Measurements from ENCODE around the gene NOL6. TPM values are rescaled to one million over a fixed set of nuclear protein-coding genes. Genes with fewer than 3 reads are reported as not detected.
A peak's percentile ranks its signal among the peaks of the same experiment; 100 is the strongest.
"Not testable (repeated sequence)": the region's sequence is repeated elsewhere in the genome, so short reads cannot be mapped to it uniquely, and the experiment has no call there.

NOL6 gene
- total and polyA plus RNA-seq, 2 of the 8 experiments (the other 6 are each of a cell fraction or from before 2014, with no cell fraction given) = 44.0 to 55.0 TPM

DNA sequence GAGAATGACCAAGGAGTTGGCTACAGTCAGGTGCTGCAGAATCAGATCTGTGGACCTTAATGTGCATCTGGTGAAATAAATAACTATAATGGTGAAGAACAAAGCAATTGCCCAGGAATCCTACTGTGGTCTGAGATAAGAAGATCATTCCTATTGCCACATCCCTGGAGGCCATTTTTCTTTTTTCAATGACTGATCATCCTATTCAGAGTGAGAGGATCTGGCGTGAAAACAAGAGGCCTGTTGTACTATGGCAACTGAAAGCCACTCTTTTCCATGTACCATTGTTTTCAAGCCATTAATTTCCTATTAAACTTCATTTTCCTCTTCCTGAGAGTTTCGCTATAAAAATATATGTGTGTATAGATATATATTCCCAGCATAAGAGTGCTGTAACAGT is 38.8 kb upstream of the NOL6 start:
- H3K79me2 ChIP-seq (ENCODE audit: control insufficient read depth in 1 of 2, insufficient read depth in 2 of 2, low read length in 2 of 2); H3K9me3 ChIP-seq (ENCODE audit: insufficient read depth in 2 of 2, low read depth in 1 of 2, low read length in 1 of 2); H3K27me3 ChIP-seq (replicated peaks in 1 of 4; ENCODE audit: control insufficient read depth in 3 of 4, extremely low read depth in 1 of 4, insufficient read depth in 3 of 4, low read length in 3 of 4); H3K36me3 ChIP-seq (ENCODE audit: control insufficient read depth in 2 of 4, insufficient read depth in 4 of 4, low read length in 3 of 4); CTCF ChIA-PET (ENCODE audit: partially characterized antibody); H3K4me2 ChIP-seq (ENCODE audit: insufficient read depth in 1 of 2, low read depth in 2 of 2, low read length in 2 of 2); H2BK5ac ChIP-seq (ENCODE audit: low read depth, low read length); H4K20me1 ChIP-seq (replicated peaks in 1 of 2; ENCODE audit: control insufficient read depth in 1 of 2, insufficient read depth in 2 of 2, low read length in 2 of 2); H2BK12ac ChIP-seq (ENCODE audit: low read depth, low read length); H4K5ac ChIP-seq (ENCODE audit: insufficient read length, low read depth, low read length); H2BK15ac ChIP-seq (ENCODE audit: low read length); DNase-seq (ENCODE audit: low read depth in 1 of 2, low spot score in 2 of 2); POLR2A ChIA-PET (ENCODE audit: partially characterized antibody); H2BK120ac ChIP-seq (replicated peaks; ENCODE audit: low read depth, low read length); H3K23me2 ChIP-seq (ENCODE audit: low read depth, low read length); H3K18ac ChIP-seq (ENCODE audit: extremely low read depth, low read length); H3K23ac ChIP-seq (ENCODE audit: insufficient read length); H3K4me3 ChIP-seq (ENCODE audit: extremely low read depth in 1 of 4, insufficient read depth in 2 of 4, low read depth in 3 of 4, low read length in 4 of 4); H3K14ac ChIP-seq (ENCODE audit: insufficient read length); H4K8ac ChIP-seq (ENCODE audit: extremely low read depth, insufficient read depth, low read length); H2AK5ac ChIP-seq (ENCODE audit: low read depth, low read length); H4K91ac ChIP-seq (replicated peaks; ENCODE audit: insufficient read length, low read length); H2AFZ ChIP-seq (ENCODE audit: low read length); H2BK20ac ChIP-seq (ENCODE audit: low read length); FAIRE-seq; H3K9ac ChIP-seq (replicated peaks in 1 of 4; ENCODE audit: extremely low read depth in 1 of 4, low read depth in 3 of 4, low read length in 3 of 4); H3K79me1 ChIP-seq (ENCODE audit: low read depth, low read length); H3K56ac ChIP-seq (replicated peaks; ENCODE audit: insufficient read length, low read depth, low read length); H3K4me1 ChIP-seq (replicated peaks in 1 of 4; ENCODE audit: control insufficient read depth in 3 of 4, insufficient read depth in 4 of 4, low read length in 3 of 4); H3K4ac ChIP-seq (replicated peaks; ENCODE audit: insufficient read length, low read depth, low read length); H3K27ac ChIP-seq (ENCODE audit: low read depth, low read length): not testable (repeated sequence)
- 89% methylated on average over 2 of the region's 2 CpGs; no CpG with 5 or more reads in 1 of the 2 experiments for WGBS, 2 experiments (ENCODE audit: extremely low coverage in 1 of 2, insufficient coverage in 1 of 2, insufficient read length in 1 of 2, insufficient replicate concordance in 2 of 2, low coverage in 1 of 2, low lambda C conversion rate in 2 of 2, missing lambda C conversion rate in 1 of 2)

DNA sequence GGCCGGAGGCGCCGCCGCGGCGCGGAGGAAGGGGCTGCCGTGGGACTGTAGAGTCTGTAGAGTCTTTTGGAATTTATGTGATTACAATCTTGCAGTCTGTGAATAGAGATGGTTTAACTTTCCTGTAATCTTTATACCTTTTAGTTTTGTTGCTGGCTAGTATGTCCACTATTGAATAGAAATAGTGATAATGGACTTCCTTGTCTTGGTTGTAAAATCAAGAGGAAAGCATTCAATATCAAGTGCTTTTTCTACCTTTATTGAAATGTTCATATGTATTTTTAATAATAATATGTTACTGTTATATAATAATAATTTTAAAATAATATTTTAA is 37.4 kb upstream of the NOL6 start:
- Histone ChIP-seq H2AFZ (ENCODE audit: low read length) (peak overlapping the region; percentile 82), H3K18ac (ENCODE audit: extremely low read depth, low read length) (peak overlapping the region; percentile 87; the same call in 1 of the 2 replicates), H3K9ac (replicated peaks in 1 of 4; ENCODE audit: extremely low read depth in 1 of 4, low read depth in 3 of 4, low read length in 3 of 4) (peak overlapping the region in 3 of 4 experiments; percentile 44 to 85 (median 77); a peak in 5 of 7 replicates), H3K4me3 (ENCODE audit: extremely low read depth in 1 of 4, insufficient read depth in 2 of 4, low read depth in 3 of 4, low read length in 4 of 4) (peak overlapping the region; percentile 59 to 79 (median 67)), H3K4me2 (ENCODE audit: insufficient read depth in 1 of 2, low read depth in 2 of 2, low read length in 2 of 2) (peak overlapping the region; percentile 60 to 77)
- FAIRE-seq; H3K79me2 ChIP-seq (ENCODE audit: control insufficient read depth in 1 of 2, insufficient read depth in 2 of 2, low read length in 2 of 2); H4K91ac ChIP-seq (replicated peaks; ENCODE audit: insufficient read length, low read length); H3K4me1 ChIP-seq (replicated peaks in 1 of 4; ENCODE audit: control insufficient read depth in 3 of 4, insufficient read depth in 4 of 4, low read length in 3 of 4); H4K8ac ChIP-seq (ENCODE audit: extremely low read depth, insufficient read depth, low read length); H3K14ac ChIP-seq (ENCODE audit: insufficient read length); H2BK20ac ChIP-seq (ENCODE audit: low read length); H2BK120ac ChIP-seq (replicated peaks; ENCODE audit: low read depth, low read length); H3K79me1 ChIP-seq (ENCODE audit: low read depth, low read length); H3K56ac ChIP-seq (replicated peaks; ENCODE audit: insufficient read length, low read depth, low read length); H3K23me2 ChIP-seq (ENCODE audit: low read depth, low read length); DNase-seq (ENCODE audit: low read depth in 1 of 2, low spot score in 2 of 2); H4K5ac ChIP-seq (ENCODE audit: insufficient read length, low read depth, low read length); H3K4ac ChIP-seq (replicated peaks; ENCODE audit: insufficient read length, low read depth, low read length); H2BK12ac ChIP-seq (ENCODE audit: low read depth, low read length); H2BK15ac ChIP-seq (ENCODE audit: low read length); H3K27me3 ChIP-seq (replicated peaks in 1 of 4; ENCODE audit: control insufficient read depth in 3 of 4, extremely low read depth in 1 of 4, insufficient read depth in 3 of 4, low read length in 3 of 4); H3K23ac ChIP-seq (ENCODE audit: insufficient read length); H4K20me1 ChIP-seq (replicated peaks in 1 of 2; ENCODE audit: control insufficient read depth in 1 of 2, insufficient read depth in 2 of 2, low read length in 2 of 2); H3K27ac ChIP-seq (ENCODE audit: low read depth, low read length); H2AK5ac ChIP-seq (ENCODE audit: low read depth, low read length); H3K36me3 ChIP-seq (ENCODE audit: control insufficient read depth in 2 of 4, insufficient read depth in 4 of 4, low read length in 3 of 4); H2BK5ac ChIP-seq (ENCODE audit: low read depth, low read length); H3K9me3 ChIP-seq (ENCODE audit: insufficient read depth in 2 of 2, low read depth in 1 of 2, low read length in 1 of 2): not testable (repeated sequence)
- ChIA-PET POLR2A (ENCODE audit: partially characterized antibody) (interaction anchor here (2.4 kb wide), 1 partner anchor 13 kb away, joined by 11 read pairs; the partner anchor contains the start of gene ANKRD18B), CTCF (ENCODE audit: partially characterized antibody) (interaction anchor here (1.3 kb wide), 1 partner anchor 212 kb away, joined by 4 read pairs; no protein-coding TSS in a partner anchor)
- WGBS, 2 experiments (ENCODE audit: extremely low coverage in 1 of 2, insufficient coverage in 1 of 2, insufficient read length in 1 of 2, insufficient replicate concordance in 2 of 2, low coverage in 1 of 2, low lambda C conversion rate in 2 of 2, missing lambda C conversion rate in 1 of 2) = 7% methylated on average over 8 of the region's 8 CpGs; no CpG with 5 or more reads in 1 of the 2 experiments
